GM19324 (cell line): ENCODE results near the gene RIN3.

Source experiments
- ATAC-seq: cut with Tn5 transposase; IDR thresholded peaks from one replicate; pipeline ENCODE4 v1.9.1; 2021; ENCODE audit warnings: mild to moderate bottlenecking, moderate library complexity; ENCODE audit not compliant: unreplicated experiment, low FRiP score

Gene RIN3, protein sequence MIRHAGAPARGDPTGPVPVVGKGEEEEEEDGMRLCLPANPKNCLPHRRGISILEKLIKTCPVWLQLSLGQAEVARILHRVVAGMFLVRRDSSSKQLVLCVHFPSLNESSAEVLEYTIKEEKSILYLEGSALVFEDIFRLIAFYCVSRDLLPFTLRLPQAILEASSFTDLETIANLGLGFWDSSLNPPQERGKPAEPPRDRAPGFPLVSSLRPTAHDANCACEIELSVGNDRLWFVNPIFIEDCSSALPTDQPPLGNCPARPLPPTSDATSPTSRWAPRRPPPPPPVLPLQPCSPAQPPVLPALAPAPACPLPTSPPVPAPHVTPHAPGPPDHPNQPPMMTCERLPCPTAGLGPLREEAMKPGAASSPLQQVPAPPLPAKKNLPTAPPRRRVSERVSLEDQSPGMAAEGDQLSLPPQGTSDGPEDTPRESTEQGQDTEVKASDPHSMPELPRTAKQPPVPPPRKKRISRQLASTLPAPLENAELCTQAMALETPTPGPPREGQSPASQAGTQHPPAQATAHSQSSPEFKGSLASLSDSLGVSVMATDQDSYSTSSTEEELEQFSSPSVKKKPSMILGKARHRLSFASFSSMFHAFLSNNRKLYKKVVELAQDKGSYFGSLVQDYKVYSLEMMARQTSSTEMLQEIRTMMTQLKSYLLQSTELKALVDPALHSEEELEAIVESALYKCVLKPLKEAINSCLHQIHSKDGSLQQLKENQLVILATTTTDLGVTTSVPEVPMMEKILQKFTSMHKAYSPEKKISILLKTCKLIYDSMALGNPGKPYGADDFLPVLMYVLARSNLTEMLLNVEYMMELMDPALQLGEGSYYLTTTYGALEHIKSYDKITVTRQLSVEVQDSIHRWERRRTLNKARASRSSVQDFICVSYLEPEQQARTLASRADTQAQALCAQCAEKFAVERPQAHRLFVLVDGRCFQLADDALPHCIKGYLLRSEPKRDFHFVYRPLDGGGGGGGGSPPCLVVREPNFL

DNA sequence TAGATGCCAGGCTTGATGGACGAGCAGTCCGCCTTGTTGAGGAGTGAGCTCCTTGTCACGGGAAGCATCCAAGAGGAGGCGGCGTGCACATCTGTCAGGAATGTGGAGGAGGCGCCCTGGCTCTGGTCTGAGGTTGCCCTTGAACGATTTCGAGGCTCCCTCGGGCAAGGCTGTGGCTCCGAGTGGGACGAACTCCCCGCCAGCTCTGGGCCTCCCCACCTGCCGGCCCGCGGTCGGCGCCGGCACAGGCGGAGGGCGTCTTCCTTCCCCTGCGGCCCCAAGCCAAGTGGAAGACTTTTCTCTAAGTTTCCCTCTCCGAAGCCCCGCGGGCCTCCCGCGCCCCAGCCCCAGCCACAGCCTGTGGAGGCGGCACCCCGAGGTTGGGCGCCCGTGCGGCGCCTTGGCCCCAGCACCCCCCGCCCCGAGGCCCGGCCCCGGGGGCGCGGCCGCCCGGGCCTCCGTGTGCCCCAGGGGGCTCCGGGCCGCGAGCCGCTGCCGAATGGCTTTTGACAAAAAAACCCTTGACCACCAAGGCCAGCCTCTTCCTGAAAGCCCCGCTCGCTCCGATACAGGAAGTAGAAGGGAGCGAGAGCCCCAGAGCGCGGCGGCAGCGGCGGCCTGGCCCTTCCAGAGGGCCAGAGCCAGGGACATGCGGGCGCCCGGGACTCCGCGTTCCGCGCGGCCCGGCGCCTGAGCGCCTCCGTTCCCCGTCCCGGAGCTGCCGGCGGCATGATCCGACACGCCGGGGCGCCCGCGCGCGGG, at the start of gene RIN3:
Gene RIN3, plus strand, starts transcription at position 578 of the 762 bp plus-strand sequence. Its CDS starts 152 bp downstream, at position 730.
- peak; percentile 44 for ATAC-seq

DNA sequence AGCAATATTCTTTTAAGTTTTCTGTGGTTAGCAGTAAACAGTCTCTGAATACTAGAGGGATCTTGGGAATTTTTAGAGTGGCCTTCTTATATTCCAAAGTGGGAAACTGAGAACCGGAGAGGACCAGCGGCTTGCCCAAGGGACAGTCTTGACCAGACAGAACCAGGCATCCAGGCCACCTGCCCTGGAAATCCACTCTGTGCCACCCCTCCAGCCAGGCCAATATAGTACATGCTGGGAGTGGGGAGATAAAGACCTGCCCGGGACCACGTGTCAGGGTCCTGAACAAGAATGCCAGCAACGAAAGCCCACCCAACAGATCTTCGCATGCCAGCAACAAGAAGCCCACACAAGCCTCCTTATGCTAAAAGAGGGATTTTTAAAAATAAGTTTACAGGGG, 49.4 kb upstream of the RIN3 start:
- ATAC-seq: no peak

DNA sequence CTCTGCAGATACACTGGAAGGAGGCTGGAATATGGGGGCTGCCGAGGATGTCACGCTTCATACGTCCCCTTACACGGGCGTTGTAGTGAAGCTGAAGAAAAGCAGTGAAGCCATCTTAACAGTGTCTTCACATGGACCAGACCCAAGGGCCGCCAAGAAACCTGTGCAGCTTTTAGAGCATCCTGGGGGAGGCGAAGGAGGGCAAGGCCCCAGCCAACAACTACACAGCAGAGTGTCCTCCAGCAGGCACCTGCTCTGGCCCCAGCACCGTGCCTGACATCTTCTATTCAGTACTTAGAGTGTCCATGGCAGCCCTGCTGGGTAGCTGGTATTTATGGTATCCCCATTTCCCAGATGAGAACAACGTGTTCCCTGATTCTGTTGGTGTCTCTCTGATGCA, 48.9 kb upstream of the RIN3 start:
- no peak for ATAC-seq

DNA sequence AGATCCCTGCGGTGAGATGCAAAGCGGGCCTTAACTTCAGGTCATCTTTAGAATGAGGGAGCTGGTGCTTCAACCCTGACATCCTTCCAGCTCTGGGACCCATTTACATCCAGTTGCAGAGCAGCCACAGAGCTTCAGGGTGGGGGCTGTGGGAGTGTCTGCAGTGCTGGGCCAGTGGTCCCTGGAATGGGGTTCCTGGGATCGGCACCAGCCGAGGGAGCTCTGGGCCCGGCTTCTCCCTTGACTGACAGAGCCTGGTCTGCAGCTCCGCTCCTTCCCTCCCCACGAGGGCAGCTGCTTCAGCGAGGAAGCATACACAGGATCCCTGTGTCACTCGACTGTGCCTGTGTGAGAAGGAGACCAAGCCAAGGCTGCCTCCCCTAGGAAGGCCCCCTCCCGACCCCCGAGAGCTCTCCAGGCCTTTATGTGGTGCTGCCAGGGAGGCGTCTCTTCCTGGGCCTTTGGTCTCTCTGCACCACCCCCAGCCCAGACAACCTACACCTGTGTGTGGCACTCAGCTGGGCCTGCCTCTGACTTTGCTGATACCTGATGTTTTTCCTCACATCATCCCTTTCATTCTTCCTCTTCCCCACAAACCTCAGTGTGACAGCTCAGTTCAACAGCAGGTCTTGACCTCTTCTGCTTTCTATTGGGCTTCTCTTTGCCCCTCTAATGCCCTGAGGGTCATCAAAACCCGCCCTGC, 48.1 kb upstream of the RIN3 start:
- no peak for ATAC-seq

DNA sequence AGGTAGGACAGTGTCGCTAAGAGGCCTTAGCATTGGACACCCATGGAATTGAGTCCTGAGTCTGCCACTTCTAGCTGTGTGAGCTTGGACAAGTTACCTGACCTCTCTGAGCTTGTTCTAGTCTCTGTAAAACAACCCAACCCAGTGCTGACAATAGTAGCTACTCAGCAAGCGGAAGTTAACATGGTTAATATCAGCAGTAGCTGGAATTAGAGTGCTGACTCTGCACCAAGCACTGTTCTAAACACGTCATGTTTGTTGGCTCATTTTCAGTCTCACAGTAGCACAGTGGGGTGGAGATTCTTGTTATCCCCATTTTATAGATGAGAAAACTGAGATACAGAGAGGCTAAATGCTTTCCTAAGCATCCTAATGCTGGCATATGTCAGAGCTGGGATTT, 47.5 kb upstream of the RIN3 start:
- ATAC-seq: no peak

DNA sequence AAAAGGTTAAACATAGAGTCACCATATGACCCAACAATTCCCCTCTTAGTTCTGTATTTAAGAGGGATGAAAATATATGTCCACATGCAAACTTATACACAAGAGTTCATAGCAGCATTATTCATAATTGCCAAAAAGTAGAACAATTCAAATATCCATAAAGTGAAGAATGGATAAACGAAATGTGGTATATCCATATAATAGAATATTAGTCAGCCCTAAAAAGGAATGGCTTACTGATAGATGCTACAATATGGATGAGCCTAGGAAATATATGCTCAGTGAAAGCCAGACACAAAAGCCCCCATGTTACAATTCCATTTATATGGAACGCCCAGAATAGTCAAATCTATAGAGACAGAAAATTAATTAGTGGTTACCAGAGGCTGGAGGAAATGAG, 44.1 kb upstream of the RIN3 start:
- ATAC-seq: no peak

DNA sequence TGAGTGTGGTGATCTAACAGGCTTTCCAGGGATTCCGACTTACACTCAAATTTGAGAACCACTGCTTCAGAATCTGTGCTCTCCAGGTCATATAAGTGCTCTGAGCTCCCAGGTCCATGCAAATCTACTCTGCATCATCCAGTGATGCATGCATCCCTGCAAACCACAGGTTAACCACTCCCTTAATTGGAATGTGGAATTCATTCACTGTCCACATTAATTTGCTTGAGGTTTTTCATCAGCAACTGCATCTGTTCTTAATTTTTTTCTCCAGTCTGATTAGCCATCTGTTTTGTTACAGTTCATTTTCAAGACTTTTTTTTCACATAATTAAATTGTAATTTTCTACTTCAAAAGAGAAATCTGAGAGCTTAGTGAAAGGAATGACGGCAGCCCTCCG, 43.4 kb upstream of the RIN3 start:
- no peak for ATAC-seq

DNA sequence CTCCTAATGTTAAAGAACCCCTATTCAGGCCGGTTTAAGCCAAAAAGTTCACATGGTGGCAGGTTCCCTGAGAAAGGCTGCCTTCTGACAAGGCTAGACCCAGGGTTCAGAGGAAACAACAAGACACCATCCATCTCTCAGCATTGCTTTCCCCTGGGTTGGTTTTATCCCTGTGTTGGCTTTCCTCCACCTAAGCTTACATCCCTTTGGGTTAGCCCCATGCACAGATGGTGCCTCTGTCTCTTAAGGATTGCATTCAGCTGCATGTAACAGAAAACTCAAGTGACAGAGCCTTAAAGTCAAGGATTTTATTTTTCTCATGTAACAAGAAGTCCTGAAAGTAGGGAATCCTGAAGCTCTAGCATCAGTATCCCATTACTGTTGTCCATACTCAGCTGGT, 42.8 kb upstream of the RIN3 start:
- ATAC-seq: no peak

DNA sequence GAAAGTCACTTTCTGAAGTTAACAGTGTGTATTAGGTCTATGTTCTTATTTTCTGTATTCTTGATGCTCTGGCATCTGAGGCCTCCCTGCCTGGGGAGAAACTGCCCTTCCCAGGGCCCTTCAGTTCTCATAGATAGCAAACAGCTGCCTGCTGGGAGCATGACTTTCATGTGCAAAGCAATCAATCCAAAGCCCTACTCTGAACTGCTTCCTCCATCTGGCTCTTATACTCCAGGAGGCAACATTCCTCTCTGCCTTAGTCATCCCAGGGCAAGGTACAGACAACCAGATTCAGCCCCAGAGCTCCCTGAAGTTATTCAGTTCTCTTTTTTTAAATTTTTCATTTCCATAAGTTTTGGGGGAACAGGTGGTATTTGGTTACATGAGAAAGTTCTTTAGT, 41.7 kb upstream of the RIN3 start:
- no peak for ATAC-seq

DNA sequence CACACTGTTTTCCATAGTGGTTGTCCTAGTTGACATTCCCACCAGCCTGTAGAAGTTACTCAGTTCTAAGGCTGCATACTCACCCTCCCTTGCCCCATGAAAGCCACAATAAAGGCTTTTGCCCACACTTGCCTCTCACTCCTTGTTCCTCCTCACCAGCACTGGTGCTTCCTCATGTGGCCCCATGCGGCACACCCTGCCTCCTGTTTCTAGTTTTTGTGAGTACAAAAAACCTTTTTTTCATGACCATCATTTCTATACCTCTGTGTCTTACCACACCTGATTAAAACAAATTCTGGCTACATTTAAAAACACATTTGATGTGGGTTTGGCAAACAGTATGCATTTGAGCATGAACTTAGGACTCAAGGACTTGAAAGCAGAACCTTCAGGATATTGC, 40.7 kb upstream of the RIN3 start:
- no peak for ATAC-seq

DNA sequence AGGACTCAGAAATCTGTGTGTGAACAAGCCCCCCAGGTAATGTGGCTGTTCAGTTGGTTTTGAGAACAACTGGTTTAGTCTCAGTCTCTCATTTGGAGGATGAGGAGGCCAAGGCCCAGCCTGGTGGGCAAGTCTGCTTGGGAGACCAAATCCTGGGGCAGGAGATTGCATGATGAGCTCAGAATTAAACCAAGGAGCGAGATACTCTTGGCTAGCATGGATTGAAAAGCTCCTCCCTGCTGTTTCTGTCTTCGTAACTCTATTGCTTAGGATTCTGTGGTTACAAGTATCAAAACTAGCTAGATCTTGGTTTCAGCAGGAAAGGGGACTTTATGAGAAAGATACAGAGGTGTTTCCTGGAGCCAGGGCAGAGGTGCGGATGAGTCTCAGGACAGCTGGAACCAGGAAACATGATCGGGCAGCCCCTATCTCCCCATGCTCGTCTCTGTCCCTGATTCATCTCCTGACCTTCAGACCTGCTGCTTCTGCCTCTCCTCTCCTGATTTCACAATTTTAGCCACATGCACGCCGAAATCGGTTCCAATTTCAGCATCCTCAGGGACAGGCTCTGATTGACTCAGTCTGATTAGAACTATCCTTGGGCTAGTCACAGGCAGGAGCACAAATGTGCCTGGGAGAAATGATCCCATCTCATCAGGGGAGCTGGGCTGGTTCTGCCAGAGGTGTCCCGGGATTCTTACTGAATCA, 40.2 kb upstream of the RIN3 start:
- ATAC-seq: no peak

DNA sequence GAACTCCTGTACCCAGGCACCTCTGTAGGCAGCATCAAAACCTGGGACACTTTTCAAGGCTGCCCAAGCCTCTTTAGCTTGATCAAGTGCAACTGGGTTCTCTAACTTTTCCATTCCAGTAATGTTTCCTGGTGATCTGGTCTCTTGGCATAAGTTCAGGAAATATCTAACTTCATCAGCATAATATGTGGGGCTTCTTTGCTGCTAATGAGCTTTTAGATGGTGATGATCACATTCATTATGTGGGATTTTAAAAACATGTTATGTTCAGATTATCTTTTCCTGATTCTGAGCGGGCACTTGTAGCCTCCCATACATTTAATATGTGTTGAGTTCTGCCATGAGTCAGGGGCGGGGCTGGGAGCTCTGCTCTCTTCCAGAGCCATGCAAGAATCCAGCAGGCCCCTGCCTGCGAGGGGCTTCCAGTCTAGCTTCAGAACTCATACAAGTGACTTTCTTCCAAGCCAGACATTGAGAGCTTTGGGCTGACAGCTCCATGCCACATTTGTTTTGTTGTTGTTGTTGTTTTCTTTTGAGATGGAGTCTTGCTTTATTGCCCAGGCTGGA, 39.5 kb upstream of the RIN3 start:
- ATAC-seq: no peak

DNA sequence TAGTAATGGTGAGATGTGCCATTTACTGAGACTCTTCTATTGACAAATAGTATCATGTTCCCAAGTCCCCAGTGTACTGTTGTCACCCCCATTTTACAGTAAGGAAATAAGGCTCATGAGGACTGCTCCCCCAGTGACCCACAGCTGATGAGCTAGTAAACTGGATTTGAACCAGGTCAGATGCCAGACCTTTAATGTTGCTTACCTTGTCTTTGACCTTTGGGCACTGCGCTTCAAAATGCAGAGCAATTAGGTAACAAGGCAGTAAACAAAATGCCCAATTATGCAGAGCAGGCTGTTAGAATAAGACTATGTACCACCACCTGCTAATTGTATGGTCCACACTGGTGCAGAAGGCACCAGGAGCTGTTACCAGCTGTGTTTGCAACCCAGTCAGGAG, 38.5 kb upstream of the RIN3 start:
- ATAC-seq: no peak

DNA sequence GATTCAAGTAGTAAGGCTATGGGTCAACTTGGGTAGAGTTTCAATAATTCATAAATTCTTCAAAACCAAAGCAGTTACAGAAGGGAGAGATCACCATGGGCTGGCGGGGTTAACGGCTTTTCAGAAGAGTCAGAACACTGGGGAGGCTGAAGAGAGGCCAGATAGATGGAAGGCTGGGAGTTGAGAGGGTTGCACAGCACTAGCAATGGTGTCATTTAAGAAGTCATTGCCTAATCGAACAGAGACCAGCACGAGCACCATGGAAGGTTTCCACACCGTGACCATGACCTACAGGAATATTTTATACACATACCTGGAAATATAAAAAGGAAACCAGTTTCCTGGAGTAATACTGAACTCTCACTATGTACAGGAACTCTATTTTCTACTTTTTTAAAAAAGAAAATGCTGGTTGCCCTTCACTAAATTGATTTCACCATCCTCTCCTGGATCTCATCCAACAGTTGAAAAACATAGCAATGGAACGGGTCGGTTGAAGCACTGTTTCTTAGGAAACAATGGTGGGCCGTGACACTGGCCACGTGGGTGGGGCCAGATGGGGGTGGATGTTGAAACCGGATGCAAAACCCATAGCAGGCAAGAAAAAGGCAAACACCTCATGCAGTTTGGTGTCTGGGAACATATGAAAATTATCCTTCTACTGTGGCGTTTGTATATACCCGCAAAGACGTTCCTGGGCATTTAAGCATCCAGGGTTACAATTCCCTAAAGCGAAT, 38.0 kb upstream of the RIN3 start:
- no peak for ATAC-seq

DNA sequence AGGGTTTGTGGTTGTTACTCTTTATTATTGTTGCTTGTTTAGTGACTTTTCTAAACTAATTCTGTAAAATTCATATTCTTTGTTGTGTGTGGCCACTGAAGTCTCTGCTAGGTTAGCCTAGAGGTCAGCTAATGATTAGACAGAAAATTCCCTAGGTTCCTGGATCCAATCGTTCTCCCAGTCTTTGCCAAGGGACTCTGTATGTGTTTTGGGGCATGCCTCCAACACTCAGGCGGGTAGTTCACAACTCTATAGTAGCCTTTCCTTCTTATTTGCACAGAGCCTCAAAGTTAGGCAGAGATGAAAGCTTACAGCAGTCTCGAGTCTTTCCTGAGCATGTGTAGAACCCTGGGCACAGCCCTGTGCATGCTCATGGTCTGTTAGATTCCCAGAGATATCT, 32.7 kb upstream of the RIN3 start:
- no peak for ATAC-seq

DNA sequence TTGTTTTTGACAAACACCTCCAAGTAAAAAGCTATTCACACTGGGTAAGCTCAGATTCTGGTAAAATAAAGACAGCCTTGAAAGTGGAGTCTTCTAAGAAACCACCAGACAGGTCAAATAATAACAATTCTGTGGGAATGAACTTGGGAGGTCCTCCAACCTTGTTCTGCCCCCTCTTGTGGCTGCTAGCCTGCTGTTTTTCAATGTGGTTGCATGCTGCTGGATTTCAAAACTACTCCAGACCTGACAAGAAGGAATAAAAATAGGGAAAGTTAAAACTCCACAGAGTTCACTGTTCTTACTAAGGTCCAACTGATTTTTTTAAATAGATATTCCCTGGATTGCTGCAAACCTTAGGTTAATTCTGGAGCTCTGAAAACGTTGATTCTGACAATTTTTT, 32.2 kb upstream of the RIN3 start:
- no peak for ATAC-seq

DNA sequence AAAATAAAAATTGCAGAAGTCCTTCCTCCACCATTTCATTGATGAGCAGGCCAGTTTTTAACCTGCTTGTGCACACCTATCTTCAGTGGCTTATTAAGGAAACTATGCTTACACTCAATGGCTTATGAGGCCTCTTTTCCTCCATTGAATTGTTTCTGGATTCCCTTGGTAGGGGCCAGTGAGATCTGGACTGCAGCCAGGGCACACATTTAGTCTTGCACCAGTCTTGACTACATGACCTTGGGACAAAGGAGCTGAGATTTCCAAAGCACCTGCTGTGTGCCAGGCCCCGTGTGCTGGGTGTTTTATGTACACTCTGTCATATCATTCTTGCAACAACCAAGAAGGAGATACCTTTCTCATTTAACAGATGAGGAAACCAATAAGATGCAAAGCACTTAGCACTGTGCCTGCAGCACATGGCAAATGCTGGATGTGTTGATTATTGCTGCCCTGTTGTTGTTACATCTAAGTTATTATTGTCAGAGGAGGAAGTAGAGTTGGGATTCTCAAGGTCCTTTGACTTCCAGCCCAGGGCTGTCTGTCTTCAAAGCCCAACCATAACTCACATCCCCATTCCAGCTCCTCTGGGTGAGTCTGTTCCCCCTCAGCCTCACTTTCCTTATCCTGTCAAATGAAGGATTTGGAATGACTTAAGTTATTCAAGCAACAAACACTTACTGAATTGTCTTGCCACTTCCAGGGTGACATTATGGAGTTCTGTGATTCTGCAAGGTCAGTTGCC, 31.6 kb upstream of the RIN3 start:
- no peak for ATAC-seq
